Measurements from ENCODE around the gene ORAI3. TPM values are rescaled to one million over a fixed set of nuclear protein-coding genes. Genes with fewer than 3 reads are reported as not detected.

ORAI3 gene
- polyA plus RNA-seq, 4 donors: 6.2 to 38.1 (median 8.6) TPM

DNA sequence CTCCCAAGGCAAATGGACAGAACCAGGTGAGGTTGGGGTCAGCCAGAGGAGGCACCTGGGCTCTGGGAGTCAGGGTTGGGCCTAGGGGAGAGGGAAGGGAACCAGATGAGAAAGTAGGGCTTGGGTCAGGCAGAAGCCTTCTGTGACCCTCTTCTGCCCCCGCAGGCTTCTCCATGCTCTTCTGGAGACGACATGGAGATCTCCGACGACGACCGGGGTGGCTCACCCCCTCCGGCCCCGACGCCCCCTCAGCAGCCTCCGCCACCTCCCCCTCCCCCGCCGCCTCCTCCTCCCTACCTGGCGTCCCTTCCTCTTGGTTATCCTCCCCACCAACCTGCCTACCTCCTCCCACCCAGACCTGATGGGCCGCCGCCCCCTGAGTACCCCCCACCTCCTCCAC lies 16.6 kb downstream of the ORAI3 start:
- H3K27ac ChIP-seq (ENCODE audit: low read depth in 1 of 3, low read length in 2 of 3): no peak overlapping the region
- WGBS, 3 donors: 89 to 96% (median 93%) methylated on average over 4 to 15 of the region's 15 CpGs
- H3K9me3 ChIP-seq (ENCODE audit: control insufficient read depth in 2 of 2, insufficient read depth in 1 of 2, low read depth in 1 of 2, low read length in 1 of 2): no peaks in the 10 kb centered on the region
- H3K36me3 ChIP-seq (ENCODE audit: control insufficient read depth in 3 of 3, insufficient read depth in 2 of 3, low read depth in 1 of 3, low read length in 3 of 3): peaks cover 18 to 86% (median 31%) of the 10 kb centered on the region in 3 donors
- H3K4me3 ChIP-seq (ENCODE audit: low read depth in 1 of 3, low read length in 3 of 3): no peak overlapping the region
- DNase-seq (no peak), FAIRE-seq (no peak)
- H3K4me1 ChIP-seq (ENCODE audit: control insufficient read depth in 3 of 3, insufficient read depth in 2 of 3, low read depth in 1 of 3, low read length in 2 of 3): no peaks in the 10 kb centered on the region
- no peaks in the 10 kb centered on the region for H3K27me3 ChIP-seq (ENCODE audit: control insufficient read depth in 3 of 3, insufficient read depth in 3 of 3, low read length in 3 of 3)

DNA sequence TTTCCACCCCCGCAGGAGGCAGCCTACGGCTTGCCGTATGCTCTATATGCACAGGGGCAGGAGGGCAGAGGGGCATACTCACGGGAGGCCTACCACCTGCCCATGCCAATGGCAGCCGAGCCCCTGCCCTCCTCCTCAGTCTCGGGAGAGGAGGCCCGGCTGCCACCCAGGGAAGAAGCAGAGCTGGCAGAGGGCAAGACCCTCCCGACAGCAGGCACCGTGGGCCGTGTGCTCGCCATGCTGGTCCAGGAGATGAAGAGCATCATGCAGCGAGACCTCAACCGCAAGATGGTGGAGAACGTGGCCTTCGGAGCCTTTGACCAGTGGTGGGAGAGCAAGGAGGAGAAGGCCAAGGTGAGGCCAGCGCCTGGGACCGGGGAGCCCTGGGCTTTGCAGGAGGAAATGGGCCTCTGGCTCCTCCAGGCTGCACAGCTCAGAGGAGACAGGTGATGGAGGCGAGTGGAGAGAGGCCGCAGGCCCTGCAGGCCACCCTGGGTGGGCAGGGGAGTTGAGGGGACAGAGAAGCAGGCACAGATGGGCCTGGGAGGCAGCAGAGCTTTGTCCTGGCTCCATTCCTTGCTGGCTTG lies 17.3 kb downstream of the ORAI3 start:
- FAIRE-seq: no peak
- Histone ChIP-seq H3K4me3 (ENCODE audit: low read depth in 1 of 3, low read length in 3 of 3) (no peak overlapping the region), H3K27ac (ENCODE audit: low read depth in 1 of 3, low read length in 2 of 3) (no peak overlapping the region), H3K27me3 (ENCODE audit: control insufficient read depth in 3 of 3, insufficient read depth in 3 of 3, low read length in 3 of 3) (no peaks in the 10 kb centered on the region), H3K9me3 (ENCODE audit: control insufficient read depth in 2 of 2, insufficient read depth in 1 of 2, low read depth in 1 of 2, low read length in 1 of 2) (no peaks in the 10 kb centered on the region), H3K36me3 (ENCODE audit: control insufficient read depth in 3 of 3, insufficient read depth in 2 of 3, low read depth in 1 of 3, low read length in 3 of 3) (peaks cover 24 to 87% (median 35%) of the 10 kb centered on the region in 3 donors), H3K4me1 (ENCODE audit: control insufficient read depth in 3 of 3, insufficient read depth in 2 of 3, low read depth in 1 of 3, low read length in 2 of 3) (no peaks in the 10 kb centered on the region)
- no peak for DNase-seq
- 93 to 94% (median 94%) methylated on average over 15 to 19 of the region's 19 CpGs for WGBS, 3 donors

GRCh38 chr16:30967795-30968194 lies 18.9 kb downstream of the ORAI3 start:
- Histone ChIP-seq H3K27me3 (ENCODE audit: control insufficient read depth in 3 of 3, insufficient read depth in 3 of 3, low read length in 3 of 3) (no peaks in the 10 kb centered on the region), H3K9me3 (ENCODE audit: control insufficient read depth in 2 of 2, insufficient read depth in 1 of 2, low read depth in 1 of 2, low read length in 1 of 2) (no peaks in the 10 kb centered on the region), H3K4me1 (ENCODE audit: control insufficient read depth in 3 of 3, insufficient read depth in 2 of 3, low read depth in 1 of 3, low read length in 2 of 3) (no peaks in the 10 kb centered on the region), H3K36me3 (ENCODE audit: control insufficient read depth in 3 of 3, insufficient read depth in 2 of 3, low read depth in 1 of 3, low read length in 3 of 3) (peaks cover 29 to 84% (median 34%) of the 10 kb centered on the region in 3 donors), H3K4me3 (ENCODE audit: low read depth in 1 of 3, low read length in 3 of 3) (no peak overlapping the region), H3K27ac (ENCODE audit: low read depth in 1 of 3, low read length in 2 of 3) (no peak overlapping the region)
- FAIRE-seq: no peak
- no peak for DNase-seq
- WGBS, 3 donors: 88 to 94% (median 89%) methylated on average over 4 of the region's 4 CpGs

GRCh38 chr16:30969246-30969842 lies 20.5 kb downstream of the ORAI3 start:
- H3K27me3 ChIP-seq (ENCODE audit: control insufficient read depth in 3 of 3, insufficient read depth in 3 of 3, low read length in 3 of 3): no peaks in the 10 kb centered on the region
- H3K27ac ChIP-seq (ENCODE audit: low read depth in 1 of 3, low read length in 2 of 3): no peak overlapping the region
- DNase-seq (no peak), FAIRE-seq (no peak)
- H3K9me3 ChIP-seq (ENCODE audit: control insufficient read depth in 2 of 2, insufficient read depth in 1 of 2, low read depth in 1 of 2, low read length in 1 of 2): no peaks in the 10 kb centered on the region
- 95 to 97% (median 95%) methylated on average over 19 of the region's 19 CpGs for WGBS, 3 donors
- H3K4me1 ChIP-seq (ENCODE audit: control insufficient read depth in 3 of 3, insufficient read depth in 2 of 3, low read depth in 1 of 3, low read length in 2 of 3): no peaks in the 10 kb centered on the region
- H3K36me3 ChIP-seq (ENCODE audit: control insufficient read depth in 3 of 3, insufficient read depth in 2 of 3, low read depth in 1 of 3, low read length in 3 of 3): peaks cover 27 to 86% (median 33%) of the 10 kb centered on the region in 3 donors
- H3K4me3 ChIP-seq (ENCODE audit: low read depth in 1 of 3, low read length in 3 of 3): no peak overlapping the region

DNA sequence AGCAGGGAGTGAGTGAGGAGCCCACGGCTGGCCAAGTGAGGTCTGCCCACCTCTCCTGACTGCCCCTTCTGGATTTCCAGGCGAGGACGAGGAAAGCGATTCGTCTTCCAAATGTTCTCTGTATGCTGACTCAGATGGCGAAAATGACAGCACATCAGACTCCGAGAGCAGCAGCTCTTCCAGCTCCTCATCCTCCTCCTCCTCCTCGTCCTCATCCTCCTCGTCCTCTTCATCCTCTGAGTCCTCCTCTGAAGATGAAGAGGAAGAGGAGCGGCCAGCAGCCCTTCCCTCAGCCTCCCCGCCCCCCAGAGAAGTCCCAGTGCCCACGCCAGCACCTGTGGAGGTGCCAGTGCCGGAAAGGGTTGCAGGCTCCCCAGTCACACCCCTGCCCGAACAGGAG lies 22.4 kb downstream of the ORAI3 start:
- H3K9me3 ChIP-seq (ENCODE audit: control insufficient read depth in 2 of 2, insufficient read depth in 1 of 2, low read depth in 1 of 2, low read length in 1 of 2): no peaks in the 10 kb centered on the region
- no peak overlapping the region for H3K4me3 ChIP-seq (ENCODE audit: low read depth in 1 of 3, low read length in 3 of 3)
- H3K27ac ChIP-seq (ENCODE audit: low read depth in 1 of 3, low read length in 2 of 3): no peak overlapping the region
- FAIRE-seq (no peak), DNase-seq (no peak)
- peaks cover 18 to 86% (median 22%) of the 10 kb centered on the region in 3 donors for H3K36me3 ChIP-seq (ENCODE audit: control insufficient read depth in 3 of 3, insufficient read depth in 2 of 3, low read depth in 1 of 3, low read length in 3 of 3)
- no peaks in the 10 kb centered on the region for H3K27me3 ChIP-seq (ENCODE audit: control insufficient read depth in 3 of 3, insufficient read depth in 3 of 3, low read length in 3 of 3)
- H3K4me1 ChIP-seq (ENCODE audit: control insufficient read depth in 3 of 3, insufficient read depth in 2 of 3, low read depth in 1 of 3, low read length in 2 of 3): no peaks in the 10 kb centered on the region
- WGBS, 3 donors: 95 to 96% (median 96%) methylated on average over 14 of the region's 14 CpGs

GRCh38 chr16:30972872-30973271 lies 24.0 kb downstream of the ORAI3 start:
- Histone ChIP-seq H3K27me3 (ENCODE audit: control insufficient read depth in 3 of 3, insufficient read depth in 3 of 3, low read length in 3 of 3) (no peaks in the 10 kb centered on the region), H3K27ac (ENCODE audit: low read depth in 1 of 3, low read length in 2 of 3) (no peak overlapping the region), H3K4me1 (ENCODE audit: control insufficient read depth in 3 of 3, insufficient read depth in 2 of 3, low read depth in 1 of 3, low read length in 2 of 3) (no peaks in the 10 kb centered on the region), H3K9me3 (ENCODE audit: control insufficient read depth in 2 of 2, insufficient read depth in 1 of 2, low read depth in 1 of 2, low read length in 1 of 2) (no peaks in the 10 kb centered on the region), H3K4me3 (ENCODE audit: low read depth in 1 of 3, low read length in 3 of 3) (no peak overlapping the region), H3K36me3 (ENCODE audit: control insufficient read depth in 3 of 3, insufficient read depth in 2 of 3, low read depth in 1 of 3, low read length in 3 of 3) (peaks cover 20 to 88% (median 21%) of the 10 kb centered on the region in 3 donors)
- FAIRE-seq (no peak), DNase-seq (no peak)
- WGBS, 3 donors: 88 to 96% (median 88%) methylated on average over 7 of the region's 7 CpGs

DNA sequence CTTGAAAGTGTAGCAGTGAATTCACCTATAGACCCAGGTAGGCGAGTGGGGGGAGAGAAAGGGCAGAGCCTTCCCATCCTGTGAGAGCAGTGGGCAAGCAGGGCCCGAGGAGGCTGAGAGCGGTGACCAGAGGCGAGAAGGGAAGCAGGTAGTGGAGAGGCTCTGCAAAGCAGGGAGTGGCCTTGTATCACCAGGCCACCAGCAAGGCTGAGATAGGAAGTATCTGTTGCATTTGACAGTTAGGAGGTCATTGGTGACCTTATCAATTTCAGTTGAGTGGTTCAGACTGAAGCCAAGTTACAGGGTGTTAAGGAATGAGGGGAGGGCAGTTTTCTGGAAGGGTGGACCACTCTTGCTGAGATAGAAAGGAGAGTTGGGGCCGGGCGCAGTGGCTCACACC lies 25.5 kb downstream of the ORAI3 start:
- no peak for DNase-seq
- Histone ChIP-seq H3K36me3 (ENCODE audit: control insufficient read depth in 3 of 3, insufficient read depth in 2 of 3, low read depth in 1 of 3, low read length in 3 of 3) (peaks cover 16 to 90% (median 22%) of the 10 kb centered on the region in 3 donors), H3K9me3 (ENCODE audit: control insufficient read depth in 2 of 2, insufficient read depth in 1 of 2, low read depth in 1 of 2, low read length in 1 of 2) (no peaks in the 10 kb centered on the region), H3K4me3 (ENCODE audit: low read depth in 1 of 3, low read length in 3 of 3) (no peak overlapping the region), H3K27ac (ENCODE audit: low read depth in 1 of 3, low read length in 2 of 3) (no peak overlapping the region), H3K27me3 (ENCODE audit: control insufficient read depth in 3 of 3, insufficient read depth in 3 of 3, low read length in 3 of 3) (no peaks in the 10 kb centered on the region), H3K4me1 (ENCODE audit: control insufficient read depth in 3 of 3, insufficient read depth in 2 of 3, low read depth in 1 of 3, low read length in 2 of 3) (no peaks in the 10 kb centered on the region)
- WGBS, 3 donors: 97 to 98% (median 98%) methylated on average over 6 of the region's 6 CpGs
- FAIRE-seq: no peak

- Histone ChIP-seq H3K36me3 (ENCODE audit: control insufficient read depth in 3 of 3, insufficient read depth in 2 of 3, low read depth in 1 of 3, low read length in 3 of 3) (peaks cover 15 to 92% (median 23%) of the 10 kb centered on the region in 3 donors), H3K4me3 (ENCODE audit: low read depth in 1 of 3, low read length in 3 of 3) (no peak overlapping the region), H3K27me3 (ENCODE audit: control insufficient read depth in 3 of 3, insufficient read depth in 3 of 3, low read length in 3 of 3) (no peaks in the 10 kb centered on the region), H3K27ac (ENCODE audit: low read depth in 1 of 3, low read length in 2 of 3) (no peak overlapping the region), H3K4me1 (ENCODE audit: control insufficient read depth in 3 of 3, insufficient read depth in 2 of 3, low read depth in 1 of 3, low read length in 2 of 3) (no peaks in the 10 kb centered on the region), H3K9me3 (ENCODE audit: control insufficient read depth in 2 of 2, insufficient read depth in 1 of 2, low read depth in 1 of 2, low read length in 1 of 2) (no peaks in the 10 kb centered on the region)
- 72 to 87% (median 86%) methylated on average over 4 of the region's 4 CpGs for WGBS, 3 donors
- FAIRE-seq (no peak), DNase-seq (peak in 1 of 2 donors; percentile 42)
Observed at GRCh38 chr16:30976486-30976885, 27.6 kb downstream of the ORAI3 start.

GRCh38 chr16:30977502-30977901 lies 28.6 kb downstream of the ORAI3 start:
- no peak for FAIRE-seq
- H3K27me3 ChIP-seq (ENCODE audit: control insufficient read depth in 3 of 3, insufficient read depth in 3 of 3, low read length in 3 of 3): no peaks in the 10 kb centered on the region
- no peaks in the 10 kb centered on the region for H3K9me3 ChIP-seq (ENCODE audit: control insufficient read depth in 2 of 2, insufficient read depth in 1 of 2, low read depth in 1 of 2, low read length in 1 of 2)
- H3K4me3 ChIP-seq (ENCODE audit: low read depth in 1 of 3, low read length in 3 of 3): no peak overlapping the region
- DNase-seq: no peak
- H3K36me3 ChIP-seq (ENCODE audit: control insufficient read depth in 3 of 3, insufficient read depth in 2 of 3, low read depth in 1 of 3, low read length in 3 of 3): peaks cover 16 to 93% (median 18%) of the 10 kb centered on the region in 3 donors
- H3K4me1 ChIP-seq (ENCODE audit: control insufficient read depth in 3 of 3, insufficient read depth in 2 of 3, low read depth in 1 of 3, low read length in 2 of 3): no peaks in the 10 kb centered on the region
- 88 to 91% (median 88%) methylated on average over 16 to 17 of the region's 17 CpGs for WGBS, 3 donors
- no peak overlapping the region for H3K27ac ChIP-seq (ENCODE audit: low read depth in 1 of 3, low read length in 2 of 3)

Measured in small intestine (tissue), 7 donors.